ENCODE results near the gene CCK.
A peak's percentile ranks its signal among the peaks of the same experiment; 100 is the strongest.
"Not testable (repeated sequence)": the region's sequence is repeated elsewhere in the genome, so short reads cannot be mapped to it uniquely, and the experiment has no call there.

CCK gene, protein sequence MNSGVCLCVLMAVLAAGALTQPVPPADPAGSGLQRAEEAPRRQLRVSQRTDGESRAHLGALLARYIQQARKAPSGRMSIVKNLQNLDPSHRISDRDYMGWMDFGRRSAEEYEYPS

GRCh38 chr3:42266085-42266484, at the start of gene CCK:
Gene CCK (minus strand): TSS chr3:42266185. CDS start chr3:42263630, 2,555 bp downstream.
- DNase-seq (ENCODE audit: low read depth) = no peak

DNA sequence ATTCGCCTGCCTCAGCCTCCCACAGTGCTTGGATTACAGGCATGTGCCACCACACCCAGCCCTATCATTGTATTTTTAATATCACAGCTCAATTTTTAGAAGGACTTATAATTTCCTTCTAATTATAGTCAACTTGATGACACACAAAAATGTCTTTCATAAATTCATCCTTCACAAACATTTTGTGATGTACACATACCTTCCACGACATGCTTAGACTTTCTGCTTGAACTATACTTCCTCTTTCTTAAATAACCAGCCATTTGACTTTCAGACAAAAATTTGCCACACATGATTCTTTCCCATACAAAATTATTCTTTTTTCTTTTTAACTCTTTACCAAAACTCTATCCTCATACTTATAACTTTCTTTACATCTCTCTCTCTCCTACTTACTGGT, 48.4 kb upstream of the CCK start:
- peak; percentile 11 for DNase-seq (ENCODE audit: low read depth)

- DNase-seq (ENCODE audit: low read depth) = no peak
These were observed 42.7 kb upstream of the CCK start for GRCh38 chr3:42308651-42309050.

DNA sequence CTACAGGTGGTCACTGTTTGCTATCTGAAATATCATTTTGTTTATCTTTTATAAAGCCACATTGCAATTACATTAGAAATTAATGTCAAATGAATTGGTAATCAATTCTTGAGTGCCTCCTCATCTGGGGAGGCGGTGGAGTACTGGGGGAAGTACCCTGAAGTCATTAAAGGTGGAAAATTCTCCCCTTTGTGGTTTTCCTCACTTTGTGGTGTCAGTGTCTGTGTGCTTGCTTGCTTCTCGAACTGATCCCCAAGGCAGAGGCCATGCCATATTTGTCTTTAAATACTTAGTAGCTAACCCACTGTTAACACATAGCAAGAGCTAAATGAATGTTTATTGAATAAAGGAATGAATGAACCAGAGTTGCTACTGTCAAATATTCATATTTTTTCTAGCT, 40.5 kb upstream of the CCK start:
- DNase-seq (ENCODE audit: low read depth) = no peak

DNA sequence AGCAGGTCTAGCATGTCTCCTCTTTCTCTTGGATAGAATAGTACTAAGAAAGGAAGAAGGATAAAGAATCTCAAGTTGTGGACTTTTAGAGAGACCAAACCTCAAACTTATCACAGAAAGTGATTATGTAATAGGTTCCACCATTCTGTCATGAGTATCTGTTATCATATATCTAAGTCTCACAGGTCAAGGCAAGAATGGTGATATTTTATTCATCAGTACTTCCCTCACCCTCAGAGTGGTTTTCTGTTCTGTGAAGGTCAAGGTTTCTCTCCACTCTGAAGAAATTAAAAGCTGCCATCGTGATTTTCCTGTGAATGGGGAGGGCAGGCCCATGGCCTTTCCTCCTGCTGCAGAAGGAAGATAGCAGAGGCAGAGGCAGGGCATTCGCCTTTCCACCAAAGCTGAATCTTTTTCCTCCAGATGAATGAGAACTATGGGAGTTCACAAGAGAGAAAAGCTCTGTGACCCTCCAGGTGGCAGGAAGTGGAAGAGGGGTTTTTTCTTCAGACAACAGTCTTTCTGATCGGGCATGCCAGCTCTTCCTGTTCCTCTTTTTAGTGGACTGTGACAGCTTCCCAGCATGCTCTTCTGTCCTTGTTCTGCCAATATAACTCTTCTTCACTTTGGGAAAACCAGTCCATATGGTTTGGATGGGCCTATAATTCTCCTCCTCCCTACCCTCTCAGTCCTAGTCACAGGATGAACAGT, 37.1 kb upstream of the CCK start:
- DNase-seq (ENCODE audit: low read depth) = no peak

DNA sequence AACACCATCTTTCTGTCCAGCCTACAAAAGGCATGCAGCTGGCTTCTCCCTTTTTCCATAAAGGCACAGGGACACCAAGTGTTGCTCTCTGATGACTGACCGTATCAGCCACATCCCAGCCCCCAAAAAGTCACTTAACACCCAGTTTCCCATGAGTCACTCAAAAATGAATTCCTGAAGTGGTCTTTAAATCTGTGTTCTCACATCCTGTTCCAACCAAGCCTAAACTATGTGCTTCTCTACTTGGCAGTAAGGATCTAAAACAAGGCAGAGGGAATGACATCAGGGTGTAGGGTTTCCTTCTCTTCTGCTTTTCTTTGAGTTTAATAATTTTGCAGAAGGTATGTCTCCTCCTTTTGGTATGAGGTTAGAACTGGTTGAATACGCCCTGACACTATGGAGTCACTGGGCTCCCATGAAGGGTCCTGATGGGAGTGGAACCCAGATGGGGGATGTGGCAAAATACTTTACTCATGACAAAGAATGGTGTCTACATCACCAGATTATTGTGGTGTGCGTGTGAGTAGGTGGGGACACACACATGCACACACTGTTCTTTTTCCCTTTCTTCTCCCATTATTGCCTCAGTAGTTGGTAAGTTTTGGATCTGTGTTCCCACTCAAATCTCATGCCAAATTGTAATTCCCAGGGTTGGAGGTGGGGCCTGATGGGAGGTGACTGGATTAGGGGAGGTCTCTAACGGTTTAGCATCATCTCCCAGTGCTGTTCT, 35.6 kb upstream of the CCK start:
- no peak for DNase-seq (ENCODE audit: low read depth)

- DNase-seq (ENCODE audit: low read depth) = no peak
These were observed 34.8 kb upstream of the CCK start for GRCh38 chr3:42300778-42301177.

DNA sequence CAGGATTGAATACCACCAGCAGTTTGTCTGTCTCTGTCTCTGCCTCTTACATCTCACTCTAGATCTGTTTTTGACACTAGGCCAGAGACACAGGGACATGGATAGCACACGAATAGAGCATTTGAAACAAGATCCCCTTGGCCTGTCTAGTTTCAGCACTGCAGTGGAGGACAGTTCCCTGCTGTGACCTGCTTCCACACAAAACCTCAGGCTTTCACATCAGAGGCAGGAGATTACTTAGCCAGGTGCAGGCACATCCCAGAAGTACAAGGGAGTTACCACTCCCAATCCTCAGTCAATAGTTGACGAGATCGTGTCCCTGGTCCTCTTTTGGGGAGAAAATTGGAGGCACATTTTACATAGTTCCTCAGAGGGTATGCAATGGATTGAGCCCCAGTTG, 34.0 kb upstream of the CCK start:
- DNase-seq (ENCODE audit: low read depth) = peak; percentile 37

DNA sequence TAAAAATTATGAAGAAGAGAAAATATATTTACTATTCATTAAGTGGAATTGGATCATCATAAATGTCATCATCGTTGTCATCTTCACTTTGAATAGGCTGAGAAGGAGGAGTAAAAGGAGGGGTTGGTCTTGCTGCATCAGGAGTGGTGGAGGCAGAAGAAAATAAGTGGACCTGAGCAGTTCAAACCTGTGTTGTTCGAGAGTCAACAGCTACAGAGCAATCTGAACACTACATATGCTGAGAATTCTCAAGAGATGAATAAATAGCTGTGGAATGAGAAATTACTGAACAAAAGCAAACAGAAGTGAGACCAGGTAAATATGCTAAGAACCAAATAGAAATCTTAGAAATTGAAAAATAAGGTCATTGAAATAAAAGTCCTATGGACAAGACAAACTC, 32.3 kb upstream of the CCK start:
- no peak for DNase-seq (ENCODE audit: low read depth)

GRCh38 chr3:42292009-42292408, 26.0 kb upstream of the CCK start:
- no peak for DNase-seq (ENCODE audit: low read depth)

- DNase-seq (ENCODE audit: low read depth) = no peak
These were observed 25.2 kb upstream of the CCK start for GRCh38 chr3:42290966-42291714.

DNA sequence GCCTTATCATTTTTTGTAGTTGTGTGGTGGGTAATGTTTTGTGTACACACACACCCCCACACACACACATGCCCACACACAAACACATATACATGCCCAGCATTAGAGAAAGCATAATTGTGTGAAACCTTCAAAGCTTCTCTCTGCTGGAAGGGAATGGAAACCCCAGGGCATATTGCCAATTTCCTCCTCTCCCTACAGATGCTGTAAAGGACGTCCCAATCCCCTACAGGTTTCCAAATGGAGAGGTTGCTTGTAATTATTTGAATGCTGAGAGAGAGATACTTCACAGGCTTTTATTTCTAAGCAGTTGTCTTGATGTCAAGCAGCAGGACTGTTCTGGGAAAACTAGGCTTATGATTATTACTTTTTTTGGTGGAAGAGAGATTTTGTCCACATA, 23.0 kb upstream of the CCK start:
- no peak for DNase-seq (ENCODE audit: low read depth)

- DNase-seq (ENCODE audit: low read depth) = no peak
These were observed 22.4 kb upstream of the CCK start for GRCh38 chr3:42288385-42288784.

GRCh38 chr3:42287423-42287822, 21.4 kb upstream of the CCK start:
- DNase-seq (ENCODE audit: low read depth) = not testable (repeated sequence)

DNA sequence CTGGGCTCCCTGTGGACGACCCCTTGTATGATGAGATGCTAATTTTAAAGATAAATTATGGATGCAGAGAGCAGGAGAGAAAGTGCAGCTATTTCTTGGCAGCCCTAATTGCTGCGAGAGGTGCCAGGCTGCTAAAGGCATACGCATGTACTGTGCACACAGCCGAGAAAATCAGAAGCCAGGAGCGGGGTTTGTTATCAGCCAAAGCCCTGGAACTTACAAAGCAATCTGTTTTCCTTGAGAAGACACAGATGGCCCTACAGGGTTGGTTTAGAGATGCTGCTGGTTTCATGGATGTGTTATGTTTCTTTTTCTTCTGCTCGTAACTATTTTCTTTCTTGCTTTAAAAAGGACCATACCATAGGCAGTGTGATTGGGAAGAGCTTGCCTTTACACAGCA, 11.7 kb upstream of the CCK start:
- DNase-seq (ENCODE audit: low read depth) = no peak

DNA sequence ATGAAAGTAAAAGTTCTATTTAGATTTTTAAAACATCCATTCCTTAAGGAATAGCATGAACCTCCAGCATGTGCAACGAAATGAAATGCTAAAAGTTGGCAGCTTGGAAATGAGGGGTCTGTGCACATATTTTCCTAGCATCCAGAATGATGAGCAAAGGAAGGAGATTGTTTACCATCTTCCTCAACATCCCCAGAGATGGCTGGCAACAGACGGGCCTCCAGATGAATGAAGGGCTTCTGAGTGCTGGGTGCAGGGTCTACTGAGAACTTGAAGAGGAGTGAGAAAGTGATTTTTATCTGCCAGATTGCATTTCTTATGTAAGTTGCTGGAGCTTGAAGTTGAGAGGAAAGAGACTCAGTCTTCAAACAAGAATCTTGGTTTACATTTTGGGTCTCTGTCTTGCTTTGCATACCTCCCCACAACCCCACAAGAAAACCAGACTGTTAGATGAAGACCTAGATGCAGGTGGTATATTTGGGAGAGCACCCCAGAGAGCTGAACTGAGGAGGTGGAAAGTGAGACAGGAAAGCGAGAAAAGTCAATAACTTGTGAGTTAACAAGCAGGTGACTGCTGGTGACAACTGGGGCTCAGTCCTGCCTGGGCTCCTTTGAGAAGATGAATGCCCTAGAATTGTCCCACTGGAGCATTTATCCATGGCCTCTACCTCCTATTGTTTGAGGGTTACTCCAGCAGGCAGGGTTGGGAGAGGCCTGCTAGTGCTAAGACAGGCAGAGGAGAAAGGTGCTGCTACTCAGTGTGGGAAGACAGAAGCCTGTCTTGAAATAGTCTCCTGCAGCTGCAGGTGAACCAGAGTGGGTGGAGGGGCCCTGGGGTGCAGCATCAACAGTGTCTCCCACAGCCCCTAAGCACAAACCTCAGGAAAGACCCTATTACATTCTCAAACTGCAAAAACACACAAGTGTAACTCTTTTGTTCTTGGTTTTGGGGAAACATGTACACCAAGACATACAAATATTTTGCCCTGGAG, 10.5 kb upstream of the CCK start:
- no peak for DNase-seq (ENCODE audit: low read depth)

GRCh38 chr3:42275217-42275616, 9.2 kb upstream of the CCK start:
- DNase-seq (ENCODE audit: low read depth) = no peak

- DNase-seq (ENCODE audit: low read depth) = no peak
These were observed 8.3 kb upstream of the CCK start for GRCh38 chr3:42274266-42274665.

DNA sequence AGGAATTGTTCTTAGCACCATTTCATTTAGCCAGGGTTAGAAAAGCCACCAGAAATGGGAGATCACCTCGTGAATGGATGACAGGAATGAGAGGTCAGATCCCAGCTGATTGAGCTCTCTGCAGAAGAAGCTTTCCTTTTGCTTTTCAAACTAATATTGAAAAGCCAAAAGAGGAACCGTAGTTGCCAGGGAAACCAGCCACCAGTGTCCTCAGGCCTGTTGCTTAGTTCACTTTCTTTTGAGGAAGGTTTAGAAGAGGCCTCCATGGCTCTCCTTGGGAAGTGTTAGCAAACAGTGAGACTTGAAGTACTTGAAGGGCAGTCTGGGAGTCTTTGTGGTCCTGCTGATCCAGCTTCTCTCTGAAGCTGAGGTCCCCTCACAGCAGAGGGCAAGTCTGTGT, 7.4 kb upstream of the CCK start:
- no peak for DNase-seq (ENCODE audit: low read depth)

- DNase-seq (ENCODE audit: low read depth) = no peak
These were observed 5.8 kb upstream of the CCK start for GRCh38 chr3:42271786-42272185.

DNA sequence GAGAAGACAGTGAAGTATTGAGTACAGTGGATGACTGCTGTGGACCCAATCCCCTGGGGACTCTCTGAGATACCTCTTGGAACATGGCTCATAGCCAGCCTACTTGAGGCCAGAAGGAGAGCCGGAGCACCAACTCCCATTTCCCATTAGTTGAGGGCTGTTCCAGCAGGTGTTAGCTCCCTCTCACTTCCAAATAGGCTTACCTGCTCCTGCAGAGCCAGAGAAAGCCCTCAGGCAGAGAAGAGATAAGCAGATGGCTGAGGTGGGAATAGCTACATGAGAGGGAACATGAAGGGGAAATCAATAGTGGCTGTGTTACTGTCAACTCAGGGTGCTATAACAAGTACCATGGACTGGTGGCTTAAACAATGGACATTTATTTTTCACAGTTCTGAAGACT, 4.6 kb upstream of the CCK start:
- no peak for DNase-seq (ENCODE audit: low read depth)

DNA sequence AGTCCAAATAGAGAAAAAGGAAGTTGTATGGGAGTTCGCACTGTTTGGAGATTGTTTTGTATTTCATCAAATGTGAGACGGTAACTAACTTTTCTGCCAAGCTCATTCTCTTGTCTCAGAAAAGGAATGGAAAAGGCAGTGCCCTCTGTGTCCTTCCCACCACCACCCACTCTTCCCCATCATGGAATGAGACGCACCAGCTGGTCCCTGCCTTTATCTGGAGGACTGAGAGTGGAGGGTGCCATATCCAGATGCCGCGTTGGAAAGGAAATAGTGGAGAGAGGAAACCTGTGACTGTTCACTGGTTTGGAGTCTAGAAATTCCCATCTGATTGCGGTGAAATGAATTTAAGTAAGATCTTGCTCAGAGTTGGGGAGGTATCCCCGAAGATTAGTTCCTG, 3.7 kb upstream of the CCK start:
- DNase-seq (ENCODE audit: low read depth) = no peak
